NCI-H2171 treated with DMSO at 0.1 percent for 48 hours (cell line): ENCODE results near the gene MORN1.

Experiments used
- DNase-seq: peaks from one replicate; lab custom pipeline; 2025; lab: John Stamatoyannopoulos, UW

Gene MORN1

DNA sequence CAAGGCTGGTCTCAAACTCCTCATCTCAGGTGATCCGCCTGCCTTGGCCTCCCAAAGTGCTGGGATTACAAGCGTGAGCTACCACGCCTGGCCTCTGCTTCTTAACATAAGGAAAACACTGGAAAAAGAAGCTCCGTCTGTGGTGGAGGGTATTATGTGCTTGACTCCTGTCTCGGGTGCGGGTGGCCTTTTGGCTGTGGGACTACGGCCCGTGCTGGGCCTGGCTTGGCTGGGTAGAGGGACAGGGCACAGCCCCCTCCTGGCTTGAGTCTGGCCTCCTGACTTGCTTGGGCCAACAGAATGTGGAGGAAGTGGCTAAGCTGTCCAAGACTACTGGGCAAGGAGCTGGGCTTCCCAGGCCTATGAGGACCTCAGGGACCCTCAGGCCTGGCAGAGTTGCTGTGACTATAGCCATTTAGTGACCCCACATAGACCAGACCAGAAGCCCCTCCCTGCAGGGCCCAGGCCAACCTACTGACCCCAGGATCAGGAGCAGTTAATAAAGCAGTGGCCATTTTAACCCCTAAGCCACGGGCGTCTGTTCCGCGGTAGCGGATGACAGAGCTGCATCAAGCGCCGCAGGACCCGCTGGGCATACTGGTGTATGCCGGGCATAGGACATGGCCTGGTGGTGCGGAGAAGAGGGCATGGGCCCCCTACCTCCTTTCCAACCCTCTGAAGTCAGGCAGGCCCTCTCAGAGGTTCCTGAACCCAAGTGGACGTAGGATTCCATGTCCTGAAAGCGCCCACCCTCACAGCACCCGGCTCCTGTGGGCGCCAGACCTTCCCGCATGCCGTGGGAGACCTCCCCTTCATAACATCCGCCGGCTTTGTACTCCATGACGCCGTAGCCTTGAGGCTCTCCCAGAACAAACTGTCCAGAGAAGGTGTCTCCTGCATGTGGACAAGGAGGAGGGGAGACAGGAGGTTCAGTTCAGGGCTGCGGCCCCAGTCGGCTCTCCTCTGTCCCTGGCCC lies 4.4 kb downstream of the MORN1 start:
- DNase-seq, result no peak

DNA sequence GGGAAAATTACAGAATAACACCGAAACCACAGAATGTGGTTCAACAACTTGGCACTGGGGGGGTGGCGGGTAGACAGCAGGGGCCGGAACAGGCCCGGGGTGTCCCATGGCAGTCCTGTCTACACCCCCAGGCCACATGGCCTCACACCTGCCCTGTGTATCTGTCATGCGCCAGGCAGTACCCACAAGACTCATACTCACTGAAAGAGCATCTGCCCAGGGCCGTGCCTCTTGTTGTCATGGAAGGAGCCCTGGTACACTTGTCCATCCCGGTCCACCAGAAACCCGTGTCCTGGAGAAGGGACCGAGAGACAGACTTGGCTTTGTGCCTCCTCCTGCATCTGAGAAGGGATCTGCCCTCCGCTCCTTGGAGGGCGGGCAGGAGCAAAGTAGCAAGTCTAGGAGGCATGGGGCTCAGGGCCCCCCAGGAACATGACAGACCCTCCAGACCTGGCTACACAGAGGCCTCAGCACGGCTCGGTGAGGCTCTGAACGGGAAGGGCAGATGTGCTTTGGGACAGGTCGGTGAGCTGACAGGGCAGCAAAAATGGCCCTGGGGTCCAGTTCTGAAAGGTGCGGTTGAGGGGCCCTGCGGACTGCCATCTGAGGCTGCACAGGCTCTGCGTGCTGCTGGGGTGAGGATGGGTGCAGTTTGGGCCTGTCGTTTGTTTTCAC lies 5.6 kb downstream of the MORN1 start:
- DNase-seq, result no peak

- peak; percentile 21 for DNase-seq
Observed at GRCh38 chr1:2384941-2385481, 6.3 kb downstream of the MORN1 start.

- no peak for DNase-seq
Observed at GRCh38 chr1:2384130-2384860, 7.1 kb downstream of the MORN1 start.

- DNase-seq, result no peak
Observed at GRCh38 chr1:2383576-2383975, 7.8 kb downstream of the MORN1 start.

GRCh38 chr1:2382621-2383361 lies 8.6 kb downstream of the MORN1 start:
- DNase-seq, result no peak

- no peak for DNase-seq
Observed at GRCh38 chr1:2381741-2382620, 9.4 kb downstream of the MORN1 start.

DNA sequence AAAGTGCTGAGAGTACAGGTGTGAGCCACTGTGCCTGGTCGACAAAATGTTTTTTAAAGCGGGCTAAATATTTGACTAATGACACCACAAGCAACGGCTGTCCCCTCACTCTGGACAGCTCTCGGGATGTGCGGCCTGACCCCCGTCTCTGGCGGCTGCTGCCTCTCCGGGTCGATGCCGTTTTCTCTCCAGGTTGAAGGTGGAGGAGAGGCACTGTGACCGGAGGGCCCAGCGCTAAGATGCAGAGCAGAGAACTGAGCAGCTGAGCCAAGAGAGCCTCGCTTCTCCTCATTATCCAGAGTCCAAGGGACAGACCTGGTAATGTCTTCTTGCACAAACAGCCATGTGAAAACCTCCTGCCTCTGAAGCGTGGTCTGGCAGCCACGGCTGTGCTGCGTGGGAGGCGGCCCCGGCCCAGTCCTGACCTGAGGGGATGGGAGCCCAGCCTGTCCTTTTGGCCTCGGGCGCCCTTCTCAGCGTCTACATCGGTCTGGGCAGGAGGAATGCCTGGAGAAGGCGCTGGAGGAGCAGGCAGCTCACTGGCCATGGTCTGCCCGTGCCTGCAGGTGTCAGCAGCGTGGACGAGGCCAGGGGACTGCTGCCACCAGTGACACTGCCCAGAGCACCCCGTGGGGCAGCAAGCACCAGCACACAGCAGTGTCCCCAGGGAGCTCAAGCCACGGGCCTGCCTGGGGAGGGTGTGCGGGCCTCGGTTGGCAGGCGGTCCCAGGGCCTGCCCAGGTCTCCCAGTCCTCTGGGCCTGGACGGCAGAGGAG lies 10.3 kb downstream of the MORN1 start:
- no peak for DNase-seq

- no peak for DNase-seq
Observed at GRCh38 chr1:2379733-2380404, 11.5 kb downstream of the MORN1 start.

GRCh38 chr1:2378956-2379732 lies 12.2 kb downstream of the MORN1 start:
- DNase-seq, result no peak

- DNase-seq, result peak; percentile 68
Observed at GRCh38 chr1:2378441-2378851, 12.9 kb downstream of the MORN1 start.

DNA sequence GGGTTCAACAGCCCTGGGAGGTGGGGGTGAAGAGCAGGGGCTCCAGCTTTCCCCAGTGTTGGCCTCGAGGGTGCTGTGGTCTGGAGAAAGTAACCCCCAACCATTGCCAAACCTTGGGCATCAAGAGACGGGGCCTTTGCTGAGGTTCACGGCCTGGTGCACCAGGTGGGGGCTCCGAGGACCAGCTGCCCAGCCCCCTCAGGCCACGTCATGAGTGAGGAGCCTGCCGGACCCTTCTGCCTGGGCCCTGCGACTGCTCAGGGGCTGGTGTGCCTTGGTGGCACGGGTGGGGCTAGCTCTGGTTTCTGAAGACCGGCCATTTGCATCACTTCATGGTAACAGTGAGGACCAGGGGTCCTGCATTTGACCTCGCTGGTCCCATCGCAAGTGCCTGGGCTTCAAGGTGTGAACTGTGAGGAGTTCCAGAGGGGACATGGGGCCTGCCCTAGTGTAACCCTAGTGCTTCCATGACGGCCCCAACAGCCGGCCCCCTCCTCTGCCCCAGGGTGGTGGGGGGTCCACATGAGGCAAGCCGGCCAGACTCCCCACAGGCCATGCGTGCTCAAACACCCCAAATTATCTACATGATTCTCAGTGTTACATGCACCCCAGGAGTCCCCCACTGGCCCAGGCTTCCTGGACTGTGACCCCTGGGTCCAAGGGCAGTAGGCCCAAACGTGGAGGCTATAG lies 13.5 kb downstream of the MORN1 start:
- DNase-seq, result no peak

DNA sequence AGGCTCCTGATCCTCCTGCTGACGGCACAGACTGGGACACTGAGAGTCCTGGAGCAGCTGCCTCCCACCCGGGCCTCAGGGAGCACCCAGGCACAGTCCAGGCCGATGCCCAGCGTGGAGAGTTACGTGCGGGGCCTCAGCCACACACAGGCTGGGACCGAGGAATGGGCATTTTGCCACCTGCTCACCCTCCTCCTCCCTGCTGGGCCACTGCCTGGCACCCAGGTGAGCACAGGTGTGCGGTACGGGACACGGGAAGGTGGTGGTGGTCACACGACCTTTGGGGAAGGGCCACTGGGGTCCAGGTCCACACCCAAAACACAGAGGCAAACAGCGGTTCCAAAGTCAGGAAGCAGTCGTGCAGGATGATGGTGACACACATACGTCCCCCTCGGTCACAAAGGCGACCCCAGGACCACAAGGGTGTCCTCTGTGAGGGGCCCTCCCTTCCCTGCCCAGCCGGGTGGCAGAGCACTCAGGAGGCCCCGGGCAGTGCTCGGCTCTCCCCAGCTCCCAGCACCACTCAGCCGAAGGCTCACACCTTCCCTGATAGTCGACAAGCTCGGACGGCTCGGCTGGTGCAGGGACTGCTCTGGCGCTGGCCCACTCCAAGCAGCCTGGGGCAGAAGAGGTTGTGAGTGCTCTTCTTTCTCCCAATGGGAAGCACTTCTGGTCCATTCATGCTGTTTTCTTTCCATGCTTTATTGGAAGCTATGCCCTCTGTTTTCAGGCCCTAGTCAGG lies 14.3 kb downstream of the MORN1 start:
- no peak for DNase-seq

GRCh38 chr1:2376261-2376741 lies 15.1 kb downstream of the MORN1 start:
- DNase-seq, result no peak

- DNase-seq, result no peak
Observed at GRCh38 chr1:2375923-2376260, 15.5 kb downstream of the MORN1 start.

DNA sequence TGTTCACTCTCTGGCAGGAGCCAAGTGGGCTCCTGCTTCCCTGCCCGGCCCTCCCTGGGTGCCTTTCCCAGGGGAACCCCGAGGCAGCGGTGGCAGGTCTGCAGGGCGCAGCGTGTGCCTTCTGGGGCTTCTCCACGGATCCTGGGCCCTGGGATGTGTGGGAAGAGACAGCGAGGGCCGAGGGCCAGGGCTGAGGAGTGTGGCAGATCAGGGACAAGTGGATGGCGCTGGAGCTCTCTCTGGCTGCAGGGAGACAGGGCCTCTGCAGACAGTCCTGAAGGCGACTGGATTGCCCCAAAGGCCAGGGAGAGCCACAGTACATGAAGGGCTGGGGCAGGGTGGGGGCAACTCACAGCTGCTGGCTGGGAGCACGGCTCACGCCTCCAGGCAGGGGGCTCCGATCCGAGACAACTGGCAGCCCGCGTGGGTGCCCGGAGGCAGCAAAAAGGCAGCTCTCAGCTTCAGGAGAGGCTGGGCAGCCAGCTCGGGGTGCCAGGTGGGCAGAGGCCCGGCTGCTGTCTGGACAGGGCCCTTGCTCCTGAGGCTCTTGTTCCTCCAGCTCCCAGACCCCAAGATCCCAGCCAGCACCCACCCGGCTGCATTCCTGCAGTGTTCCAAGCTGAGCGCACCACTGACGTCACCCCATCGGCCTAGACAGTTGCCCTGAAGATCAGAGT lies 16.0 kb downstream of the MORN1 start:
- no peak for DNase-seq
